Left forelimb (tissue), 1 donor: ENCODE measurements around the gene PI16.

Experiments
- DNase-seq: peaks from one replicate; pipeline ENCODE4 v3.0.0-alpha.2; 2018; ENCODE audit warnings: low spot score

The PI16 gene

DNA sequence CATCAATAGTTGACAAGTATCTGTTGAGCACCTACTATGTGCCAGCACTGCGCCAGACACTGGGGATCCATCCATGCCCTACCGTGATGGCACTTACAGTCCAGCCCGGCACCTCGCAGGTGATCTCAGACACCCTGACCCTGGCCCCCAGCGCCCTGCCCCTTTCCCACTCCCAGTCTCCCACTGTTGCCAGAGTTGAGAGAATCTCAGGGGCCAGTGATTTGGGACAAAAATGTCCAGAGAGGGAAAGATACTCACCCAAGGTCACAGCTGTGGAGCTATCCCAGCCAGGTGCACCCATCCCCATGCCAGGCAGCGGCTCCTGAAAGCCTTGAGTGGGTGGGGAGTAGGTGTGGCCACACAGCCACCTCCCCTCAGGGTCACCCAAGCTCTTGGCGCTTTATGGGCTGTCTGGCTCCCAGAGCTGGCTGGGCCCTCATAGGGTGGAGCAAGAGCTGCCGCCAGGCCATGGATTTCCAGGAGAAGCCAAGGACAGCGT lies 3.3 kb downstream of the PI16 start:
- no peak for DNase-seq

DNA sequence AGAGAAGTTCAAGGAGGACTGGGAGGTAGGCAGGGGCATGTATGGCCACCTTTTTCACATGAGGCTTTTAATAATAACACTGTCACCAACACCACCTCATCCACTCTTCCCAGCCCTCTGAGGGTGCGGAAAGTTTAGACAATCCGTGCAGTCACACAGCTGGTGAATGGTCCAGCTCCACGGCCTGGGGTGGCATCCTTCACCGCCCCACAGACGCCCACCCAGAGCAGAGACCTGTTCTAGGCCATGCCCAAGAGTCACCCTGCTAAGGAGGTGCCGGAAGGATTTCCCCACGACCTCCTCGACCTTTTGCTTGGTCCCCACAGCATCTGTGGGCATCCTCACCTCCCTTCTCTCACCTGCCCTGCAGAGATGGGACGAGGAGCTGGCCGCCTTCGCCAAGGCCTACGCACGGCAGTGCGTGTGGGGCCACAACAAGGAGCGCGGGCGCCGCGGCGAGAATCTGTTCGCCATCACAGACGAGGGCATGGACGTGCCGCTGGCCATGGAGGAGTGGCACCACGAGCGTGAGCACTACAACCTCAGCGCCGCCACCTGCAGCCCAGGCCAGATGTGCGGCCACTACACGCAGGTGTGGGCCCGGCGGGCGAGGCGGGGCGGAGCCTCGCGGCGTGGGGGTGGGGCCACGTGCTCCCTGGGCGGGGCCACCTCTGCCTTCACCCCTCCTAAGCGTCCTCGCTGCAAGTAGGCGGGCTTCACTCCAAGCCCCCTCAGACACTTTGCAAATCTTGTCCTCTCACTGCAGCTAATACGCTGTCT lies 4.4 kb downstream of the PI16 start:
- peak; percentile 57 for DNase-seq

DNA sequence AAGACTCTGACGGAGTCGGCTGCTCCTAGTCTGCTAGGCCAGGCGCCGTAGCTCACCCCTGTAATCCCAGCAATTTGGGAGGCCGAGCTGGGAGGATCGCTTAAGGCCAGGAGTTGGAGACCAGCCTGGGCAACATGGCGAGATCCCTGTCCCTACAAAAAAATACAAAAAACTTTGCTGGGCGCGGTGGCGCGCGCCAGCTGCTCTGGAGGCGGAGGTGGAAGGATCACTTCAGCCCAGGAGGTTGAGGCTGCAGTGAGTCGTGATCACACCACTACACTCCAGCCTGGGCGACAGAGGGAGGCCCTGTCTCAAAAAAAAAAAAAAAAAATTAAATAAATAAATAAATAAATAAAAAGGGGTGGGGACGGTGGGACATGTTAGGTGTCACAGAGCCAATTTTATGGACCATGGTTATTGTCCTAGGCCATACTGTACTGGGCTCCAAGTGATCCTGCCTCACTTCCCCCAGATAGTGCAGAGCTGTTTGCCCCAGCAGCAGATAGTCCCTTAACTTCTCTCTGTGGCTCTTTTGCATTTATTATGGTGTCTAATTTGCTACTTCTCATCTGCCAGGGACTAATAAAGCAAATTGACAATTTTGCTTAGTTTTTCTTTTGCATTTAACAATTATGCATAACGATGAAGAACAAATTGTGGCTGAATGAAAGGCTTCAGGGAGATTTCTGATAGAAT lies 5.2 kb downstream of the PI16 start:
- no peak for DNase-seq

DNA sequence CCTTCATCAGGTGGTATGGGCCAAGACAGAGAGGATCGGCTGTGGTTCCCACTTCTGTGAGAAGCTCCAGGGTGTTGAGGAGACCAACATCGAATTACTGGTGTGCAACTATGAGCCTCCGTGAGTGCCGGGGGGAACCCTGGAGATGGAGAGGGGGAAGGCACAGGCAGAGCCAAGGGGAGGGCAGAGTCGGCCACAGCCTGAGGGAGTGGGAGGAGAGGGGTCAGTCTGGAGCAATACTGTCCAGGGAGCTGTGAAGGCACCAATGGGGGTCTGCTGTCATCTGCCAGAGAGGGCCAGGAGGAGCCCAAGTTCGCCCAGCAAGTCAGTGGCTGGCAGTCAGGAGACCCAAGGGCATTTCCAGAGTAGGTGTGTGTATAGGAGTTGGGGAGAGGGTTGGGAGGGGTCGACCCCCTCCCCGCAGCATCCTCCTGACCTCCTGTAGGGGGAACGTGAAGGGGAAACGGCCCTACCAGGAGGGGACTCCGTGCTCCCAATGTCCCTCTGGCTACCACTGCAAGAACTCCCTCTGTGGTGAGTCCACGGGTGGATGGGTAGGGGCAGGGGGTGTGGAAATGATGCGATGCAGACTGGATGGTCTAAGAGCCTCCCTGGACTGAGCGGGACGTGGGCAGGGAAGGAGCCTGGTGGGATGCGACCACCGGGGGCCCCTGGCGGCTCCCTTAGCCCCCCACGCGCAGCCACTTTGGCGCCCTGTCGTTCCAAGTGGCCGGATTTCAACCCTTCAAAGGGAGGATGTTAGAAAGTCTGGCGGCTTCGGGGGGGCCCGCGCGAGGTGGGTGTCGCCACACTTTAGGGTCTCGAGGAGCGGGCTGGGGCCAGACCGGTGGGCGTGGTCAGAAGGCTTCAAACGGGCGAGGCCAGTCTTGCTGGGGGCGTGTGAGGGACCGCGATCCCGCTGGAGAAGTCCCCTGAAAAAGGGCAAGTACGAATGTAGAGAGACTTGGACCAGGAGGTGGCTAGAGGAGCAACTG lies 7.2 kb downstream of the PI16 start:
- DNase-seq = no peak

DNA sequence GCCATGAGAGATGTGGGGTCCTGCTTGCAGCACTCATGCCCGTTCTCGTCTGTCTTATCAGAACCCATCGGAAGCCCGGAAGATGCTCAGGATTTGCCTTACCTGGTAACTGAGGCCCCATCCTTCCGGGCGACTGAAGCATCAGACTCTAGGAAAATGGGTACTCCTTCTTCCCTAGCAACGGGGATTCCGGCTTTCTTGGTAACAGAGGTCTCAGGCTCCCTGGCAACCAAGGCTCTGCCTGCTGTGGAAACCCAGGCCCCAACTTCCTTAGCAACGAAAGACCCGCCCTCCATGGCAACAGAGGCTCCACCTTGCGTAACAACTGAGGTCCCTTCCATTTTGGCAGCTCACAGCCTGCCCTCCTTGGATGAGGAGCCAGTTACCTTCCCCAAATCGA lies 8.3 kb downstream of the PI16 start:
- no peak for DNase-seq

DNA sequence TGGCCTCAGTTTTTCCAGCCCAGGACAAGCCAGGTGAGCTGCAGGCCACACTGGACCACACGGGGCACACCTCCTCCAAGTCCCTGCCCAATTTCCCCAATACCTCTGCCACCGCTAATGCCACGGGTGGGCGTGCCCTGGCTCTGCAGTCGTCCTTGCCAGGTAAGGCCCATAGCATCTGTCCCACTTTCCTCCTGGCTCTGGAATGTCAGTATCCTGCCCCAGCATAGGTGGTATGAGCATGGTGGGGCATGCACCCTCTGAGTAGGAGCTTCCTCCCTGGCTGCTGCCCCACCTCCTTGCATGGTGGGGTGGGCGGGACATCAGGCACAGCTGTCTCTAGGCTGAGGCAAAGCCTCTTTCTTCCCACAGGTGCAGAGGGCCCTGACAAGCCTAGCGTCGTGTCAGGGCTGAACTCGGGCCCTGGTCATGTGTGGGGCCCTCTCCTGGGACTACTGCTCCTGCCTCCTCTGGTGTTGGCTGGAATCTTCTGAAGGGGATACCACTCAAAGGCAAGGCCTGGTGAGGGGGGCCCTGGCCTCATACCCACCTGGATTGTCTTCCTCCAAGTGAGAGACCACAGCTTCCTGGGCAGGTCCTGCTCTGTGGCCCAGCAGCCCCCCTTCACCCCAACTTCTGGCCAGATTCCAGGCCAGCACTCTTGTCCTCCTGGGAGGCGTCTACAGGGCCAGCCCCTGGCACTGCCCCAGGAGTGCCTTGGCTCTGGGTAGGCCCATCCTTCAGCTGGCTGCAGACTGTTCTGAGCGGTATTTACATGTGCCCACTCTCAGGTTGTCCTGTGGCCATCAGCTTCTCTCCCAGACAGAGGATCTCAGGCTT lies 9.1 kb downstream of the PI16 start:
- no peak for DNase-seq

DNA sequence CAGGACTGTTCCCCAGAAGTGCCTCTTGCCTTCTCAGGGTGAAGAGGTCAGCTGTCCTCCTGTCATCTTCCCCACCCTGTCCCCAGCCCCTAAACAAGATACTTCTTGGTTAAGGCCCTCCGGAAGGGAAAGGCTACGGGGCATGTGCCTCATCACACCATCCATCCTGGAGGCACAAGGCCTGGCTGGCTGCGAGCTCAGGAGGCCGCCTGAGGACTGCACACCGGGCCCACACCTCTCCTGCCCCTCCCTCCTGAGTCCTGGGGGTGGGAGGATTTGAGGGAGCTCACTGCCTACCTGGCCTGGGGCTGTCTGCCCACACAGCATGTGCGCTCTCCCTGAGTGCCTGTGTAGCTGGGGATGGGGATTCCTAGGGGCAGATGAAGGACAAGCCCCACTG lies 9.8 kb downstream of the PI16 start:
- DNase-seq = no peak

DNA sequence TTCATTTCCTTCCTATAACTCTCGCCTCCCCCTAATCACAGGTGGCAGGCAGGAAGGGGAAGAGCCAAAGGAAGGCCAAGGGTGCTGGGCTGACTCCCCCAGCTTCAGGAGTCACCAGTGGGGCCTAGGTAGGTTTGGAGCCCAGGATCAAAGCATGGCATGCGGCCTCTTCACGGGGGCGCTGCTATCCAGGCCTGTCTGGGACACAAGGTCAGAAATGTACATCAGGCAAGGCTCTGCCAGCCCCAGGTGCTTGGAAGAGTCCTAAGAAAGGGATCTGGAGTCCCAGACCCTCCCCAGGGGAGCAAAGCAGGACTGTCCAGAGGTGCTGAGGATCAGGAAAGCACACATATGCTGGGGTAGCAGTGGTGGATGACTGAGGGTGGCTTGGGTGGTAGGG lies 10.4 kb downstream of the PI16 start:
- DNase-seq = no peak

DNA sequence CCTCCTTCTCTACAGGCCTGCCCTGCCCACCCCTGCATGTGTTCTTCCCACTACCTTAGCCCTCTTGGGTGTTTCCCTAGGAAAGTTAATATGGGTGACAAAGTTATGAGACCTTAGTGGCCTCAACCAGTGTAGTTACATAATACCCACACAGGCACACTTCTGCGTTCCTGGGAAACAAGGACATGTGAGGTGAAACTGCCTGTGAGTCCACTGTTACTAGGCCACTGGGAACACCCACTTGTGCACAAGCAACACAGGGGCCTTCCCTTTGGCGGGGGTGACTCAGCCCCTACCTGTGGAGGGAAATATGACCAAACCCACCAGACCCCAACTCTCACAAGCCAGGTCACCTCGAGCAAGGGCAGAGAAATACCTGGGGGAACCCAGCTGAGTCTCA lies 12.8 kb downstream of the PI16 start:
- no peak for DNase-seq

DNA sequence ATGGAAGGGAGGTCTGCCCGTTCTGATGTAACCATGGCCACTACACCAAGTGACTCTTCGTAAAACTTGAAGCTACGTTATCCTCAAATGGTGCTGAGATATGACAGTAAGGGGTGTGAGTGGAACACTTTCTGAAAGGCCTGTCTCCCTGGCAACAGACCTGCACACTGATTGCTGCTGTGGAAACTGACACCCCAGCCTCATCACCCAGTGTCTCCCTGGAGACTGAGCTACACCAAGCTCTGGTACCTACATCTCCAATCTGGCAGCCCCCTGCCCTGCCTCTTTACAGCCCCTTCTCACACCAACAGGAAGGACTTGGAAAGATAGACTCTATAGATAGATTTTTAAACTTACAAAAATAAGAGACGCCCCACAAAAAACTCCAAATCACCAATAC lies 13.2 kb downstream of the PI16 start:
- no peak for DNase-seq

DNA sequence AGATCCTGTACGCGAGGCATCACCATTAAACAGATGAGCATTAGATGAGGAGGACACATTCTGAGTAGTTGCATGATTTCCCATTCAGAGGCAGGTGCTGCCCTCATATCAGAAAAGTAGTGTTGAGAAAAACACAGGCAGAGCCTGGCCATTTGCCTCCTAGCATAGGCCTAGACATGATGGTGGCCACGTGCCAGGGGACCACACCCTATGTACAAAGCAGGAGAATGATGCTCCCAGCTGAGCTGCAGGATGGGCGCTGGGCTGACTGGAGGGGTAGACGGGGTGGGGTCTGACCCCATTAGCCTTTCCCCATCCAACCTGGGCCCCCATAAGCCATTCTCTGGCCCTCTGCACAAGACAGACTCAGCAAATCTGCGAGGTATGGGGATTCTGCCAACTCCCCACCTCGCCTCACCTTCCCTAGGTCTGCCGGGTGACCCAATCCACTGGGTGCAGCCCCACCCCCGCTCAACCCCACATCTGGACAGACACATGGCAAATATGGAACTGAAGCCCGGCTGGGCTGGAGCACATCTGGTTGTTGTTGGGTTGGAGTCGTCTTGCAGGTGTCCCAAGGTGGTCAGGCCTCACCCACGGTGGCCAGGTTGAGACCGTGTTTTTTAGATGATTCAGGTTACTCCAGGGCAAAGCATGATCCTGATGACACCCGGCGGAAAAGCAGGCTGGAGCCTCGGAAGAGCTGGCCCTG lies 13.9 kb downstream of the PI16 start:
- DNase-seq = no peak

DNA sequence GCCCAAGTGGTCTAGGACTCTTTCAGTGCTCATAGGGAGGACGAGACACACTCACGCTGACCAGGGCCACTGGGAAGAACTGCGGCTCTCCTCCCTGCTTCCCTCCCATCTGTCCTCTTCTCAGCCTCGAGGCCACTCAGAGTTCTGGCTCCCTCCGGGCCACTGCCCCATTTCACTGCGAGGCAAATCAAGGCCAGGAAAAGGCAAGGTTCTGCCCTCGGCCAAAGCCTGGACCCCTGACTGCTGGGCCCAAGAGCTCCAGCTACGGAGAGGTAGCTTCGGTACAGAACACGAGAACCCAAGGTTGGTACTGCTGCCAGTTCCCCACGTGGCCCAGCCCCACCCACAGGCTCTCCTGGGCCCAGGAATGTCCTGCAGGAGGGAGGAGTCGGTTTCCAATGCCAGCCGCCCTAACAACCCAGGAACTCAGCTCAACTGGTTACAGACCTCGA lies 14.7 kb downstream of the PI16 start:
- DNase-seq = no peak

DNA sequence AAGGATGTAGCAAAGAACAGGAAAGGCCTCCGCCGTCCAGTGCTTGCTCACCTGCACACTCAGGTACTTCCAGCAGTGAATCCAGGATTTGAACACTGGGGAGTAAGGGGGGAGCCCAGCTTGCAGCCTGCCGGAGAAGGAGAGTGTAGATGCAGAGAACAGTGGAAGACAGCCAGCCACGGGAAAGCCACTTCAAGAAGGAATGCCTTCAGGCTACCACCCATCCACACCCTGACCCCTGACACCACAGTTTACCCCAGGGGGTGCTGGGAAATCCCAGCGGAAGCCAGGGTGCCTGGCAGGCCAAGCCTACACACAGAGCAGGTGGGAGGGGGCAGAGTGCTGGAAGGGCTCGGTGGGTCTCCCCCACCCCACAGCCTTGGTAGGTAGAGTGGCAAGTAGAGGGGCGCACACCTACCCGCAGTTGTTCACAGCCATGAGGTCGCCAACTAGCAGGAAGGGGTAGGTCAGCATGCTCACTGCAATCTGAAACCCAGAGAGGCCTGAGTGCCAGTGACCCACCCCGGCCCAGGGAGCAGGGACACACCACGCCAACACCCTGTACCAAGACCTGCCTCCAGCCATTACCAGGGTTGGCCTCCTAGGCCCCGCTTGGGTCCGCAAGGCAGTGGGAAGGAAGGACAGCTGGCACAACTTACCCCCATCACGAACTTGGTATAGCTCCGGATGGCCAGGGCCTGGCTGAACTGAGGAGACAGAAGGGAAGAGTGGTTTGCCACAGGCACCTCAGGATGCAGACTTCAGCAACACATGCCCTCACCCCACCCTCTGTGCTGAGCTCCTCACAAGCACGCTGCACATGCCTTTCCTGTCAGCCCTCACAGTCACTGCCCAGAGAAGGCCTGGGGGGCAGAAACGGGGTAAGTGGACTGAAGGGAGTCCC lies 15.7 kb downstream of the PI16 start:
- no peak for DNase-seq

DNA sequence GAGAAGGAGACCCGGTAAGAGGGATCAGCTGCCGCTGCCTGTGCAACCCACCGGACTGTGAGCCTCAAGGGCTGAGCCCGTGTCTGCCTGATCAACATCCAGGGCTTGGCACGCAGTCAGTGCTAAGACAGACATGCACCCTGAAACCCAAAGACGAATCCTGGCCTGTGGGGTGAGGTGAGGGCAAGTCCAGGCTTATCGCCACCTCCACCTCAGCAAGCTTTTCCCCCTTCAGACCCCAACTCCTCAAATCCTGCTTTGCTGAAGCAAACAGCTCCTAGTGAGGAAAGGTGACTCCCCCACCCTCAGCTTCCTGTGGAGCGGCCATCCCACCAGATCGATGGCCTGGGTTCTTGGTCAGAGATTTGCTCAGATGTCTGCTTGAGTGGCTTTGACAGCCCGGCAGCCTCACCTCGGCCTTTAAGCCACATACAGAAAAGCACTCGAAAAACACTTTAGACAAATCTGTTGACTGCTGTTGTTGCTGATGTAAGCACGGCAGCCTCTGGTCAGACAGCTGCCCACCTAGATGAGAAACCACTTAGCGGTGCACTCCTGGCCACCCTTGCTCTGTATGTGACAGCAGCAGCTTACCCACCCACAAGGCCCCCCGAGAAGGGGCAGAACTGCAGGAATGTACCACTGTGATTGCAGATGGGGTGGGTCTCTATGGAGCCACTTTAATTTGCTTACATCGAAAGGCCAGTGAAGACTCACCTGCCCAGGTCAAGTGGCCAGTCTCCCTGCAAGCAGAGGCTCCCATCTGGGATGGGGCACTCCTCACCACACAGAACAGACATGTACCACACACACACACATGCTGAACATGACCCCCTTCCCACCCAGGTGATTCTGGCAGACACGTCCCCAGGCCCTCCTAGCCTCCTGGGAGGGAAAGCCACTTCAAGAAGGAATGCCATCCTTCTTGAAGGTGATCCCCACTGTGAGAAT lies 16.6 kb downstream of the PI16 start:
- no peak for DNase-seq

DNA sequence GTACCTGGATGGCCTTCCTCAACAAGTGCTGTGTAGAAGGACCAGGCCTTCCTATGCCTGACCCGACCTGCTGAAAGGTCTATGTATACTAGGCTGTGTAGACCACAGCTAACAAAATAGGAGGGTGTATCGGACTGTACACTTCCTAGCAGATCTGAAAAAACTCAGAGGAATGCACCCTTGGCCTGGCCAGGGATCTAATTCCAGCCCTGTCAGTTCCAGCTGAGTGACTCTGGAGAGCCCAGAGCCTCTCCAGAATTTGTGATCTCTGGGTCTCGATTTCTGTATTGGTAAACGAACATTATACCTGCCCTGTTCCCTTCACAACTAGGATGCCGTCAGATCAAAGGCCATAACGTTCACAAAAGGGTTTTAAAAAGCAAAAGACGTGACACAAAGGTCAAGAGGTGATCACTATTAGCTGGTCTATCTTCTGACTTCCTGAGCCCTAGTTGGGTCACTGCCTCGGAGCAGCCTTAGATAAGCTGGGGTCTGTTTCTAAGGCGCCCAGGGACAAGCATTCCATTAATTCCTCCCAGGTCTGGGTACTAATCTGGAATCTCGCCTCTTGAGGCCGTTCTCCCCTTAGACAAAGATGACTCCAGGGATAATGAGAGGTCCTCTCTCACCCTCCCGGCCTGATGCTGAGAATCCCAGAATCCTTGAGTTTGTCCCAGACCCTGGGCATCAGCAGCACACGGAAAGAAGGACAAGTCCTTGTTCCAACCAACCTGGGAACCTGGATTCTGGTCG lies 17.6 kb downstream of the PI16 start:
- DNase-seq = no peak

DNA sequence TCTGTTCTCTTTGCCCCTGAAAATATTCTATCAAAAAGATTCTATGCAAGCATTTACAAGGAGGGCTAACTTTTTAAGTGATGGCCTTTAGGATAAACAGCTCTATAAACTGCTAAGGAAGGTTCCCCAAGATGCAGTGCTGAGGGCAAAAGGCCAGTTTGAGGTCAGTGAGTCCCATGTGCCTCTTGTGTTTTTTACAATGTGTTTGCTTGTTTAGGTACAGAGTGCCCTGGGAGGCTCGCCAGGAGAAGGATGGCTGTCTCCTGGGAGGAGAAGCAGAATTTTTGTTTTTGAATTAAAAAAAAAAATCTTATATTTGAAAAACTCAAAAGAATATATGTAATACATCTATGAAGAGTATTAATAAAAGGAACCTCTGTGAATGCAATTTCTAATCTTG lies 18.7 kb downstream of the PI16 start:
- no peak for DNase-seq

DNA sequence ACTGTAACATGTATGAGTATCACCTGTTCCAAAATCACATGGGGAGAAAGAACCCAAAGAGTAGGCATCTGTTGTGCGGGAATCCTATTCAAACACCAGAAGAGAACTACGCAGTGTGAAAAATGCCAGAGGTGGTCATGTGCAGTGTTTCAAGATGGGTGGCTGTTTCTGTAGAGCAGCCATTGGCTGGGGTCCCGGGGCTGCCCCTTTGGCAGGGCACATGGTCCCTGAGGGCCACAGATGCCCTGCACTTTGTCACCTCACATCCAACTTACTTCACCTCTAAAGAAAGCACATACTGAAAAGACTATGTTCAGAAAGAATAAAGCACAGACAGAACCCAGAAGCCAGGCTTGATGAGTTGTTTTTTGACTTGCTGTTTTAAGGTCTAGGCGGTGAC lies 19.1 kb downstream of the PI16 start:
- DNase-seq = no peak
